Stimulated activated CD8-positive, alpha-beta memory T cell treated with anti-CD3 and anti-CD28 coated beads, Interleukin-12 subunit alpha, Interleukin-12 subunit beta, amount 100 ng/mL, for 24 hours (primary cell): ENCODE measurements around the gene MTERF1.
"Not testable (repeated sequence)": the region's sequence is repeated elsewhere in the genome, so short reads cannot be mapped to it uniquely, and the experiment has no call there.

Experiments
- DNase-seq: peaks from one replicate; pipeline ENCODE4 v3.0.0-alpha.2; 2020; ENCODE audit errors: extremely low read depth

The MTERF1 gene

DNA sequence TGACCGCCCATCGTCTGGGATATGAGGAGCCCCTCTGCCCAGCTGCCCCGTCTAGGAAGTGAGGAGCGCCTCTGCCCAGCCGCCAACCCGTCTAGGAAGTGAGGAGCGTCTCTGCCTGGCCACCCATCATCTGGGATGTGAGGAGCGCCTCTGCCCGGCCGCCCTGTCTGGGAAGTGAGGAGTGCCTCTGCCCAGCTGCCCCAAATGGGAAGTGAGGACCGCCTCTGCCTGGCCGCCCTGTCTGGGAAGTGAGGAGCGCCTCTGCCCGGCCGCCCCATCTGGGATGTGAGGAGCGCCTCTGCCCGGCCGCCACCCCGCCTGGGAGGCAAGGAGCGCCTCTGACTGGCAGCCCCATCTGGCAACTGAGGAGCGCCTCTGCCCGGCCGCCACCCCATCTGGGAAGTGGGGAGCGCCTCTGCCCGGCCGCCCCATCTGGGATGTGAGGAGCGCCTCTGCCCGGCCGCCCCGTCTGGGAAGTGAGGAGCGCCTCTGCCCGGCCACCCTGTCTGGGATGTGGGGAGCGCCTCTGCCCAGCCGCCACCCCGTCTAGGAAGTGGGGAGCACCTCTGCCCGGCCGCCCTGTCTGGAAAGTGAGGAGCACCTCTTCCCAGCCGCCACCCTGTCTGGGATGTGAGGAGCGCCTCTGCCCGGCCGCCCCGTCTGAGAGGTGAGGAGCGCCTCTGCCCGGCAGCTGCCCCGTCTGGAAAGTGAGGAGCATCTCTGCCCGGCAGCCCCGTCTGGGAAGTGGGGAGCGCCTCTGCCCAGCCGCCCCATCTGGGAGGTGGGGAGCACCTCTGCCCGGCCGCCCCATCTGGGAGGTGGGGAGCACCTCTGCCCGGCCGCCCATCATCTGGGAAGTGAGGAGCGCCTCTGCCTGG lies 7.1 kb upstream of the MTERF1 start:
- DNase-seq, result not testable (repeated sequence)

DNA sequence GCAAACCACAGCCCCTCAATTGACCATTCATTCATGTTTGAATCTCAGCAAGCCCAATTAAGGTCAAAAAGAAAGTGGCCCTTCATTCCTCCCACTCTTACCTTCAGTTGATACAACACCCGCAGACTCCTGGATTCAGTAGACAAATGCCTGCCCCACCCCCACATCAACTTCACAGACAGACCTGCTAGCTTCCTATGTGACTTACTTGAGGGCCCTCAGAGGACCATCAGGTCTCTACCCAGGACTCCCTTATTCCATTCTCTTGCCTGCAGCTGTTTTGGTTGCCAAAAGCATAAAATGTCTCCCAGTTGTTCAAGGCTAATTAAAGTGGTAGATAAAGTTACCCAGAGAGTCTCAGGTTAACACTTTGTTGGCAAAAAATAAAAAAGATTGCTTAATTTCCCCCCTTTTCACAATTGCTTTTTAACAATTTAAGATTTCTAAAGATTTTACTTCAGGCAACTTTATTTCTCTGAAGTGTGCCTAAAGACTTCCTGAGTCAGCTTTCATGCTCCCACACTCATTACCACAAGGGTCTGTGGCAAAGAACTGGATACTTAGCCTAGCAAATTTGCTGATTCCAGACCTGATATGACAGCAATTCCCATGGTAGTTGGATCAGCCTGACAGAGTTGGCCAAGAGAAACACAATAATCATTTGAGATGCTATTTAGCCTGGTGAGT lies 3.3 kb upstream of the MTERF1 start:
- DNase-seq, result no peak

DNA sequence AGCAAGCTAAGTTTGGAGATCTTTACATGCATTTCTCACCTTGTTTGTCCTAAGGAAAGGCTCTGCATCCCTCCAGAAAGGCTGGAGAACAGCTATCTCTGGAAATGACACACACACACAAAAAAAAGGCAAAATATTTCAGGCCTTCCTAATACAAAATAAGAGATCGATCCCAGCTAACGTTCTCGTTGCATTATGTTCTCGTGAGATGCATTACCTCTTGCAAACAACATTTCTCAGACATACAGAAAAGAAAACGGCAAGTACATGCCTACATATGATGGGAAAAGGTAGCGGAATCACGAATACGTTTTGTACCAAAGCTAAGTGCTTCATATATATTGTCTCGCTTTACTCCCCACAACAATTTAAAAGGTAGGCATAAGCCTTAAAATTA lies 488 bp downstream of the MTERF1 start:
- DNase-seq, result no peak

DNA sequence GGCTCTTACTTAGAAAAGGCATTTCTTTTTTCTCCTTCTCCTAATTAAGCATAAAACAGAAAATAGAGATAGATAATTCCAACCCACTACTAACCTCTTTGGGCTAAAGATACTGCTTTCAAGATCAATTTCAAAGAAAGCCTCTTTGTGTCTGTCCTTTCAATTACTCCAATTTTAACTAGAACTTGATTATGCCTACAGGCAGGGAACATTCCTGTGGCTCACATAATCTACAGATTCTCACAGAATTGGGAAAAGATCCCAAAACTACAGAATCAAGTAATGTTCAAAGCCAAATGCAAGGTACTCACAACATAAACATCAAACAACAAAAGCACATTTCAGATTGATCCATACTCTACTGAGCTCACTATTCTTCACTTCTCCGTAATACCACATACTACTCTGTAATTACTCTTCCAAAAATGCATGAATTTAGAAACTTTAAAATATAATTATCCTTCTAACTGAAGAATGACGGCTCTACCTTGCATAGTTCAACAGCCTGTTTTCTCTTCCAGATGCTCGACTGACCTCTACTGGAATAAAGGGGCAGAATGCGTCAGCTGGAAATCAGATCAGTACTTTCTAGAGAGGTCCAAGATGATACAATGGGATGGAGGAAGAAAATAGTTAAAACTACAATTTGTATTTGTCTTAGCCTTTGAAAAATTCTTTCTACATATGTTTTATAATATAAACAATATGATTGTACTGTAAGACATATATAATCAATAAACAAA lies 3.9 kb downstream of the MTERF1 start:
- no peak for DNase-seq

DNA sequence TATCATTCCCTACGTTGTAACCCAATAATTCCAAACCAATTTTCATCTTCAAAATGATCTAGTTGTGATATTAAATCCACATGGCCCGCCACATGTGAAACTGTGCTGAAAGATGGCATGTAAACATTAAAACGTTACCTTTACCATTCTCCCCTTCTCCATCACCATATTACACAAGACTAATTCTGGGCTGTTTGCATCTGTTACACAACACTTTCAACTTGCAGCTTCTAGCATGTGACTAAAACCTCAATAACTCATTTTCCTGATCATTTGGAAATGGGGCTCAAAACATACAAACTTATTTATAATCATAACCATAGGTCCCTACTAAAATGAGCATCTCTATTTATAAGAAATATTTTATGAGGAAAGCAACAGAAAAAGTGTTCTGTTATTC lies 4.7 kb downstream of the MTERF1 start:
- DNase-seq, result no peak

DNA sequence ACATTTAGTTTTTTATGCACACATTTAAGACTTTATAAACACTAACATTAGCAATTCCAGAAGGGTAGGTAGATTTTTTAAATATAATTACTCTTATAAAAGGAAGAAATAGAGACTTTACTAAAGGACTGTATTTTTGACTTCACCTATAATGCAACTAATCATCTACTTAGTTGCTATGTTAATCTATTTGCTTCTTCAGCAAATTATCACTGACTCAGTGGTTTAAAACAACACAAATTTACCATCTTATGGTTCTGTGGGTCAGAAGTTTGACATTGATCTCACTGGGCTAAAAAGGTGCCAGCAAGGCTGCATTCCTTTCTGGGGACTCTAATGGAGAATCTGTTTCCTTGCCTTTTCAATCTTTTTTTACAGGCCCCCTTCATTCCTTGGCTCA lies 7.6 kb downstream of the MTERF1 start:
- DNase-seq, result no peak

DNA sequence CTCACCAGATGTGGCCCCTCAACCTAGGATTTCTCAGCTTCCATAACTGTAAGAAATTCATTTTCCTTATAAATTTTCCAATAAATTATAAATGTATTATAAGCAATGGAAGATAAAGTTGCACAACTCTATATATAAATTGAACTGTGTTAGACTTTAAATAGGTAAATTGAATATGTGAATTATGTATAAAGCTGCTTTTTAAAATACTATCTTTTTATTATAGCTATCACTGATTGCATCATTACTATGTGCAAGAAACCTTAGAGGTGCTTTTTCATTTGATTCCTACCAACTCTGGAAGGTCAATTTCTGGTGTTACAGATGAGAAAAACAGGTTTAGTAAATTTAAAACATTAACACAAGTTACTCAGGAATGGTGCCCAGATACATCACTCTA lies 8.4 kb downstream of the MTERF1 start:
- no peak for DNase-seq

DNA sequence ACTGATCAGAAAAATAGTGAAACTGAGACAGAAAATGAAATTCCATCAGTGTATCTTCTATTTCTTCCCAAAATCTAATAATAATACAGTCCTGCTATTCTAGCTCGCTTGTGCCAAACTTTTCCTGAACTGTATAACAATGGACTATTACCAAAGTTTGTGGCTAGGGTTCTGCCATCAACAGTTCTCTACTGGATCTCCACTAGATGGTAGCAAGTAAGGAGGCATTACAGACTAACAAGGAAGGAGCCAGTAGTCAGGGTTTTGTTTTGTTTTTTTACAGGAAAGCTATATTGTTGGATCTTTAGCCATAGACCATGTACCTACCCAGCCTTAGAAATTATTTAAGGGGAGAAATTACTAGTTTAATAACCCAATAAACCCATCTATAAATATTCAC lies 10.8 kb downstream of the MTERF1 start:
- no peak for DNase-seq

DNA sequence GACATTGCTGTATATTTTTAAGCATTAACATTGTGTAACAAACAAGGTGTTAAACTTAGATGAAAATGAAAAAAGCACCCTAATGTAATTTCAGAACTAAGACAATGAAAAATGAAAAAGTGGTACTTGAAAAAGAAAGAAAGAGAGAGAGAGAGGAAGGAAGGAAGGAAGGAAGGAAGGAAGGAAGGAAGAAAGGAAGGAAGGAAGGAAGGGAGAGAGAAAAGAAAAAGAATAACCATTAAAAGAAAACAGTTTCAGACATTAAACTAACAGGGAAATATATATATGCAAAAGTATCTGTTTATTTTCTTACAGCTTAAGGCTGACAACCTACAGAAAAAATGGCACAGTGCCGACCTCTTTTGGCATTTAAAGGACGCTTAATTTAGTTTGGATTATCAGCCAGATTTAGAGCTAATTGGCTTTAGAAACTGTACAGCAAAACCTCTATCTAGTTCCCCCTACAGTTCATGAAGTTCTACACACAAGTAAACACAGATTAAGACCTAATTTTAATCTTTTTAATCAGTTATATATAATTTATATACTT lies 13.8 kb downstream of the MTERF1 start:
- no peak for DNase-seq

DNA sequence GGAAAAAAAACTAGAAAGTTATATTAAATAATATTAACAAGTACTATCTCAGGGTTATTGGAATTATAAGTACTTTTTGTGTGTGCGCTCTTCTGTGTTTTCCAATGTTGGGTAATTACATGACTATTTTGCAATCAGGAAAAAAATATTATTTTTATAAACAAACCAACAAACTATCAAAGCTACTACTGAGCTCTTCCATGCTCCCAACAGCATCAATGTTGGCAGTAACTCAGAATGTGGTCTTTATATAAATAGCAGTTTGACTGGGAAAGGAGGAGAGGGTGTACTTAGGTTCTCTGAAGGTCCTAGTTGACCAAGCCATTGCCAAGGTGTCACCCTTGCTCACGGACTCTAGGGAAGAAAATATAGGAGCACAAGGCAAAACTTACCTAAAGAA lies 15.0 kb downstream of the MTERF1 start:
- DNase-seq, result no peak

DNA sequence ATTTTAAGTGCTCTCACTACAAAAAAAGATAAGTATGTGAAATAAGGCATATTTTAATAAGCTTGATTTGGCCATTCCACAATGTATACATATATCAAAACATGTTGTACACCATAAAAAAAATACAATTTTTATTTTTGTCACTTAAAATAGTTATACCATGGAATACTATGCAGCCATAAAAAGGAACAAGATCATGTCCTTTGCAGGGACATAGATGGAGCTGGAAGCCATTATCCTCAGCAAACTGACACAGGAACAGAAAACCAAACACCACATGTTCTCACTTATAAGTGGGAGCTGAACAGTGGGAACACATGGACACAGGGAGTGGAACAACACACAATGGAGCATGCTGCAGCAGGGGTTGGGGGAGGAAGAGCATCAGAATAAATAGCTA lies 15.9 kb downstream of the MTERF1 start:
- DNase-seq, result not testable (repeated sequence)

DNA sequence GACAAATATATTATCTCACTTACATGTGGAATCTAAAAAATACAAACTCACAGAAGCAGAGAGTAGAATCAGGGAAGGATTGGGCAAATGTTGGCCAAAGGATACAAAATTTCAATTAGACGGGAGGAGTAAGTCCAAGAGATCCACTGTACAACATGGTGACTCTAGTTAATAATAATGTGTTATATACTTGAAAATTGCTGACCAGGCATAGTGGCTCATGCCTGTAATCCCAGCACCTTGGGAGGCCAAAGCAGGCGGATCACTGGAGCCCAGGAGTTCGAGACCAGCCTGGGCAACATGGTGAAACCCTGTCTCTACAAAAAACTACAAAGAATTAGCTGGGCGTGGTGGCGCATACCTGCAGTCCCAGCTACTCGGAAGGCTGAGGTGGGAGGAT lies 16.4 kb downstream of the MTERF1 start:
- DNase-seq, result no peak

DNA sequence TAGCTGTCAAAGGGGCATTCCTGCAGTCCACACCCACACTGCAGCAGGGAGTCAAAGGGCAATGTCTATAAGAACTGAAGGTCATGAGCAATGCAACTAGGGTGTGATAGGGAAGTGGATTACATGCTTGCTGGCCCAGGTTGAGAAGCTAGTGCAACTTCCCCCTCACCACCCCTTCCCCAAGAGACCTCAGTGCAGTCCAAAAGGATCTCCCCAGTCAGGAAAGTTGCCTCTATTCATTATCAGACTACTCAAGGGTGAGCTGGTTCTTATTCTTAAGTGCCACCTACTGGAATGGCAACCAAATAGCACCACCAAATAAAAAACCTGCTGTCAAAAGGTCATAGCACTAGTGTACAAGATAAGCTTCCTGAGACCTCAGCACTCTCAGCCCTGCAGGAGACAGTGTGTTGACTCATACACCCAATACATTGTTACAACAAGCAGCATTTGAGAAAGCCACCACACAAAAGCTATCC lies 28.2 kb downstream of the MTERF1 start:
- no peak for DNase-seq

DNA sequence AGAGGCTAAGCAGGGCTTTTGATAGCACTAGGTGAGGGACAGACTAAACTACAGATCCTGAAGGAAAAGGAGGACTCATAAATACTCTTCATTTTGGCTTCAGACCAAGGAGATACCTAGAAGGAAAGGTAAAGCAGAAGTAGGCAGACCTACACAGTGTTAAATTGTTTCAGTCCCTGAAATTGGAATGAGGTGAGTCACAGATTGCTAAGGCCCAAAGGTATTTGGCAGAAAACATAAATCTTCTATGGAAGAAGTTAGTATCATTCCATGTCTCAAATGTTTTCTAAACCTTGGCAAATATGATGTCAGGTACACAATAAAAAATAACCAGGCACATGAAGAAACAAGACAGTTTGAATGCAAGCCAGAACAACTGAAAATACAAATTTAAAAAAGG lies 30.0 kb downstream of the MTERF1 start:
- no peak for DNase-seq

DNA sequence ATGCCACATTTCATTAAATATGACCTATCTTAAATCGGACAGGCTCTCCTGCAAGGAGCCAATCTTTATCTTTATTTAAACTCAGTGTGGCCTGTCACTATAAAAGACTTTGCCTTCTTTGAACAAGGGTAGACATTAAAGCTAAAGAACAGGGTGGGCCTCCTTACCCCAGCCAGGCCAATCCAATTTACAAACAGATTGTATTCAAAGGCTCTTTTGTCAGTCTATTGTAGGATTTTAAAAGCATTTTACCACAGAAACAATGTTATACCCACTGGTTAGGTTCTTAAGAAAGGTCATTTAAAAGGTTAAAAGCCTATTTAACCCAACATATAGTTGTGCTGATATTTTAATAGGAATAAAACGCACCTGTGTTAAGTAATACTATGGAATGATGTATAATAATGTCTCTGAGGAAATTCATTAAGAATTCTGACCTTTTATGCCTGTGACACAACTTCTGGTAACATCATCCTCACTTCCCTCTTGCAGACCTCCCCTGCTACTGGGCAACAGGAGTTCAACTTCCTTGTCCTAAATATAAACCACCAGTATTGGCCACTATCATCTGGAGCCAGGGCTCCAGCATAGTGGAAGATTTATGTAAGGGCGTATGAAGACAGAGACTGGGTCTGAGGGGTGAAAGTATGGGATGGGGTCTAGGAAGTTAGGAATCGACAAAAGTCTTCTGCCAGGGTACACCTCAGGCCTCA lies 32.5 kb downstream of the MTERF1 start:
- no peak for DNase-seq

DNA sequence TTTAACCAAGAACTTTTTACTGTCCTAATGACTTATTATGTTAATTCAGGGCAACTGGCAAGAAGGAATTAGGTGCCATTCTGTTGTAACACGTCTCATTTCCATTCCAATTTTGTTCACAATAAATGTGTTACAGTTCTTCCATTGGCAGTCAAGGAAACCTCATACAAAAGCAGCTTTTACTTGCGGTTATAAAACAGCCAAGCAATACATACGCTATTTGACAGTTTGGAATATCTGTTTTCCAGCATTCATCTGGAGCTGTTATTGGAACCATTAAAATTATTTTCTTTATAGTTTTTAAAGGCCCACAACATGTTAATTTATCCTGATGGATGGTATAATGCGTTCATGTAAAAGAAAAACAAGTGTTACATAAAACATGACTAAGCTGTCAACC lies 33.3 kb downstream of the MTERF1 start:
- no peak for DNase-seq

DNA sequence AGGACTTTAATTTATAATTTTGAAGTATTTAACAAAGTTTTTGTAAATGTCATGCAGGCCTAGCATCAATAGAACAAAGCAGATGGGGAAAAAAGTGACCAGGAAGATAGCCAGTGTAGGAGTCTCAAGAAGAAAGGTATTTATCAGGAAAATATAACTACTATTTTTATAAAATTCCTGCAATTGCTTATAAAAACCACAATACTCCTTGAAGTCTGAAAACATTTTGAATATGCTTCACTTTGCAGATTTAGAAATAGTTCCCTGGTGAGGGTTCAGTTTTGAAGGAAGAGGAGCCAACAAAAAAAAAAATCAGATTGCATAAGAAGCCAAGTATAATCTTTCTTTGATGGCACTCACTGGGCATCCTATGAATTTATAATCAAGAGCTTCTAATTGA lies 34.1 kb downstream of the MTERF1 start:
- no peak for DNase-seq

DNA sequence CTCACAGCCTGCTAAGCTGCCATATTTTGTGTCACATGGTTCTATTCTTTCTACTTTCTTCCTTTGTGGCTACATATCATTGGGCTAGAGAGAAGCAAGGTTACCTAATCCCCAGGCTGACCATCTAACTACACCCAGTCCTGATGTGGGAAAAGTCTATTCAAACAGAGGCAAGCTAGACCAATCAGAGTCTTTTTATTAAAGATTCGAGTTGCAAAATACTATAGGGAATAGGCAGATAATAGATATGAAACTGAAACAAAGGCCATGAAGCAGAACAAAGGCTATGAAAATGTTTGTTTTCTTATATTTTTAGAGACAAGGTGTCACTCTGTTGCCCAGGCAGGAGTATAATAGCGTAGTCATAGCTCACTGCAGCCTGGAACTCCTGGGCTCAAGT lies 36.7 kb downstream of the MTERF1 start:
- no peak for DNase-seq

DNA sequence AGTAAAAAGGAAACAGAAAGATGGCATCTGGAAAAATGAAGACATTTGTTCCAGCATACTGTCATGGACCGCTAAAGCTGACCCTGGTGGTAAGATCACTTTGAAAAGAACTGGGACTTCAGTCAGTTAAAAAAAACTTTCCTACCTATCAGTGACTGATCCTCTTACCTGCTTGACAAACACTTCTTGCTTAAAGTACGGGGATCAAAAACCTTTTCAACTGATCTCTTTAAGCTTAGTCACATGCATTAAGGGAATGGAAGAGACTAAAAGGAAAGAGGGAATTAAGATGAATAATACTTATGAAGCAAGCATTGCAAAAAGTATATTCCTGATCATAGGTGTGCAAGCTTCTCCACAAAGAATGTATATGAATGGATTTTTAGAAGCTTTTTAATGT lies 42.1 kb downstream of the MTERF1 start:
- no peak for DNase-seq

DNA sequence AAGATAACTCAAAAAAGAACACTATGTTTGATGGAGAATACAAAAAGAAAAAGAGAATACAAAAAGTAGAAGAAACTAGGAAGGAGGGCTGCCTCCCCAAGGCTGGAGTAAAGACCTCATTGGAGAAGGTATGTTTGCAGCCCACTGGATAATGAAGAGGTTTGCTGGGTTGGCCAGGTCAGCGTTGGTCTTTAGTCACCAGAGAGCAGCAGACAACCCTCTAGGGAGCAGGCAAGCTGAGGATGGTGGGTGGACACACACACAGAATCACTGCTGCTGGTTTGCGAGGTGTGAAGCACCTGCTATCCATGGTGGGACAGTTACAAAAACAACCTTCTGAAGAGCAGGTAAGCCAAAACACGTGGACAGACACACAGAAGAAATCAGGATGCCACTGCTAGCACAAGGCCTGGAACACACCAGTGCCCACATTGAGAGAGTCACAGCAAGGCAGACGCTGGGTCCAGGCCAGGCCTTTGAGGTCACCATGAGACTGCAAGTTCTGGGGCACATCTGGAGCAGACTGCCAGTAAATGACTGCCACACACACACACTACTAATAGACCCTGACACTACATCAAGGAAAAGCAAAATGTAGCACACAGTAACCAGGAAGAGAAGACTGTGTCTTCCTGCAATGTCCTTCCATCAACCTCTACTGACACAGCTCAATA lies 43.0 kb downstream of the MTERF1 start:
- no peak for DNase-seq

DNA sequence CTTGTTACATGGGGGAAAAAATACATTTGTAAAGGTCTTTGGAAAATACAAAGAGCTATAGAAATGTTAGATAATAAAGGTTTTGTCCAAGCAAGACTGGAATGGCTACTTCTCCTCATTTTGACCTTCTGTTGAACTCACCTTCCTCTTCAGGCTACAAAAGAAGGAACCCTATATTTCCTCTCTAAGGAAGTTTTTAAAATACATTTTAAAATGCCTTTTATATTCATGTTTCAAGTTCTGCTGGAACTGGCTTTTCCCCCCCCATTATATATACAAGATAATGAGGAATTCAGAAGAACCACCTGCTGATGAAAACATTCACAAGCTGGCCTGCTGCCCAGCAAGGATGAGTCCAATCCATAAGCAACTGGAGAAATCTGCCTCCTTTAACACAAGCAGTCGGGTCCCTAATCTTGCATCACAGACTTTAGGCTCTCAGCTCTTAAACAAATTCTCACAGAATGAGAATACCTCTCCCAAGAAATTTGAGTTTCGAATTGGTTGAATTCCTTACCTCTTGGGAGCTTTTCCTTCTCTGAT lies 44.6 kb downstream of the MTERF1 start:
- DNase-seq, result no peak
